C4-2B (cell line): ENCODE results near the gene TMEM213.

ENCODE experiments used
- CTCF ChIP-seq: fragments of 450-650 bp; conservative IDR thresholded peaks from 2 replicates; pipeline ENCODE4 v1.5.1; 2017; ENCODE audit warnings: mild to moderate bottlenecking
- ZFX ChIP-seq: fragments of 450-650 bp; IDR thresholded peaks from 2 replicates; pipeline ENCODE4 v1.6.1; 2017

- no peak for TF ChIP-seq CTCF
- no peak for TF ChIP-seq ZFX
Observed at GRCh38 chr7:138796038-138796615, 1.7 kb upstream of the TMEM213 start.
